Iris pigment epithelial cell (primary cell): ENCODE data around the gene TESK1.
A peak's percentile ranks its signal among the peaks of the same experiment; 100 is the strongest.
"Not testable (repeated sequence)": the region's sequence is repeated elsewhere in the genome, so short reads cannot be mapped to it uniquely, and the experiment has no call there.

ENCODE experiments used
- DNase-seq: peaks from one replicate; pipeline ENCODE4 v3.0.0-alpha.2; 2011; ENCODE audit warnings: low read depth

TESK1 gene

DNA sequence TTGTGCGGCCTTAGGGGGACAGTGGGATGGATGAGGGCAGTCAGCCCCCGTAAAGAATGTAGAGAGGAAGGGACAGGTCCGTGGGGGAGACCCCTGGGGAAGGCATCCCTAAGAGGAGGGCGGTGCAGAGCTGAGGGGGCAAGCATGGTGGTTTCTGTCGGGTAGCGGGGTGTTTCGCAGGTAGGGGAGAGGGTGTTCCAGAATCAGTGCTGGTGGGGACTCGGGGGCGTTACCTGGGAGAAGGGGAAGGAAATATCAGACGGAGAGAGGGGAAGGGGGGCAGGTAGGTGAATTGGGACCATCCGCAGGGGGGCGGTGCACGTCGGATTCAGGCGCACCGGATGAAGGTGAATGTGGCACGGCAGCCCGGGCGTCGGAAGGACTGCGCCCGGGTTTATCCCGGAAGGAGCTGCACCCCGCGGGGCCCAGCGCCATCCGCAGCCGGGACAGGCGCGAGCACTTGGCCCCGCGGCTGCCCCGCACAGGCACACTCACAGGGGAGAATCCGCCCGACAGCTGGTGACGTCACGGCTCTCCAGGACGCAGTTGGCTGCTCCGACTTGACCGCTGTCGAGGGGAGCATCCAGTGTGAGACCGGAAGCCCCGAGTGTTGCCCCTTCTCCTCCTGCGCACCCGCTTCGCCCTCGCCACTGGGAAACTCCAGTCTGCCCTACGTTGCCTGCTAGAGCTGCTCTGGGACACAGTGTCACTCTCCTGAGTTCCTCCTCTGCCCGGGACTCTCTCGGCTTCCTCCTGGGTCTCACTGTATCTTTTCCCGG is 11.8 kb downstream of the TESK1 start:
- DNase-seq: peak; percentile 68

- DNase-seq: no peak
Observed at GRCh38 chr9:35617548-35617947, 12.5 kb downstream of the TESK1 start.

DNA sequence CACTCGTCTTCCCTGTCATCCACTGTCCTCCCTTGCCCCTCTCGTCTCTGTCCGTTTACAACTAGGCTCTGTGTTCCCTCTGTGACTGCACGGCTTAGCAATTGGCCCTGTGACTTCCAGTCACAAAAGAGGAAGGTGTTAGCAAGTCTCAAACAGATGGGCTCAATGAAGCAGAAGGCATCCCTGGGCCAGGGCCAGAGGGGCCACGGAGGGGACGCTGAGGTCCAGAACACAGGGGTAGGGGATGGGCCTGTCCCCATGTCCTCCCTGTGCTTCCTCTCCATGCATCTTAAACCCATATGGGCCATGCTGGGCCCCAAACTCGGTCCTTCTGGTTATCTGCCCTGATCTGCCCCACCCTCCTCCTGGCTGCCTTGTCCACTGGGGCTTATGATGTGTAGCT is 13.3 kb downstream of the TESK1 start, which contains the start of gene CD72:
TSS of gene CD72 (minus strand) at position 89 of the 403 bp plus-strand sequence. CDS start 110 bp downstream, outside the sequence.
- no peak for DNase-seq

GRCh38 chr9:35618854-35619799 is 14.1 kb downstream of the TESK1 start:
- DNase-seq: no peak

- DNase-seq: no peak
Observed at GRCh38 chr9:35619800-35620158, 14.7 kb downstream of the TESK1 start.

- no peak for DNase-seq
Observed at GRCh38 chr9:35627575-35627974, 22.5 kb downstream of the TESK1 start.

DNA sequence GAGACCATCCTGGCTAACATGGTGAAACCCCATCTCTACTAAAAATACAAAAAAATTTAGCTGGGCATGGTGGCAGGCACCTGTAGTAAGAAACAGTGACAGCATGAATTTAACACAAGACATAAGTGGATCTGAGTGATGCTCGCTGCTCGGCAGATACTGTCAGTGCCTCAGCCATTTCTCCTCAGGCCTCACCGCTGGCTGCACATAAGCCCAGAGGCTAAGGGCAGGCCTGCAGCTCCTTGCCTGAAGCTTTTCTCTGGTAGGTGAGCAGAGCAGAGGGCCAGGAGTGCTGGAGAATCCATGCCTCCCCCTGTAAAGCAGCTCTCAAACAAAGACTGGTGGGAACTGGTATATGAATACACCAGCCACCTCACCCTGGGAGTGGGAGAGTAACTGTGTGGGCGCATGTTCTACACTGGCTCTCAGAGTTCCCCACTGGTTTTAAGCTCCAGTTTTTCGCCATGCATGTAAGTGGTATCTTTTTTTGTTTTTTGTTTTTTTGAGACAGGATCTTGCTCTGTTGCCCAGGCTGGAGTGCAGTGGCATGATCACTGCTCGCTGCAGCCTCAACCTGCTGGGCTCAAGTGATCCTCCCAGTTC is 23.4 kb downstream of the TESK1 start:
- DNase-seq: no peak

- no peak for DNase-seq
Observed at GRCh38 chr9:35629597-35629996, 24.5 kb downstream of the TESK1 start.

GRCh38 chr9:35635730-35636129 is 30.7 kb downstream of the TESK1 start:
- DNase-seq: no peak

GRCh38 chr9:35636135-35636876 is 31.2 kb downstream of the TESK1 start:
- DNase-seq: no peak

- DNase-seq: not testable (repeated sequence)
Observed at GRCh38 chr9:35636877-35637246, 31.8 kb downstream of the TESK1 start.

GRCh38 chr9:35637427-35637955 is 32.4 kb downstream of the TESK1 start:
- DNase-seq: not testable (repeated sequence)

- DNase-seq: not testable (repeated sequence)
Observed at GRCh38 chr9:35638751-35639150, 33.7 kb downstream of the TESK1 start.

DNA sequence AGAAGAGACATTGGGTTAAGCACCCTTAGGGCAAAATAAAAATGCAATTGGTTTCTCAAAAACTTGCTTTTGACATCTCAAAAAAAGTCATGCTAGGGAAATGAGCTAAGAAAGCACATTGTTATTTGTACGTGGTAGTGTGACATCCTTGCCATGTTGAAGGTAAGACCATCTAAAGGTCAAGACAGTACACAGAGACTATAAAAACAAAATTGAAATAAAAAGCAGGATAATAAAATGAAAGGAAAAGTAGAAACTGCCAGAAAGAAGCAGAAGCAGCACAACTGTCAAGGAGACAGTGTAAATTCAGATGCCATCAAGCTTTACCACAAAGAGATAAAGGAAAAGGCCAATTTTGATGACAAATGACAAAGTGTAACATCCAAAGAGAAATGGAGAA is 34.2 kb downstream of the TESK1 start:
- not testable (repeated sequence) for DNase-seq

DNA sequence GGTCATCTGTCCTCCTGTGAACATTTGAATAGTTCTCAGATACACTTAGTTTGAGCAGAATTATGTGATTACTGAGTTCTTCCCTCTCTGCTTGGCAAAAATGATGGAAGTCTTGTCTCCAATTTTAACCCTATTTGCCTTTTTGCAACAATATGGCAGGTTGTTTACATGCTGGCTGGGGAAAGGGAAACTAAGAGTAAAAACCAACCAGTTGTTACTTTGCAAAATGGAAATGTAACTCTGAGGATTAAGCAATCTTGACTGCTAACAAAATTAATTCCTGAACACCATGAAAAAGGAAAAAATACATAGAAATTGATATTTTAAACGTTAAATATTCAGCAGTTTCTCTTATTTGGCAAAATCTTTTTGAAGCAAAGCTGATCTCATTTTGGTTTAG is 34.6 kb downstream of the TESK1 start:
- no peak for DNase-seq

DNA sequence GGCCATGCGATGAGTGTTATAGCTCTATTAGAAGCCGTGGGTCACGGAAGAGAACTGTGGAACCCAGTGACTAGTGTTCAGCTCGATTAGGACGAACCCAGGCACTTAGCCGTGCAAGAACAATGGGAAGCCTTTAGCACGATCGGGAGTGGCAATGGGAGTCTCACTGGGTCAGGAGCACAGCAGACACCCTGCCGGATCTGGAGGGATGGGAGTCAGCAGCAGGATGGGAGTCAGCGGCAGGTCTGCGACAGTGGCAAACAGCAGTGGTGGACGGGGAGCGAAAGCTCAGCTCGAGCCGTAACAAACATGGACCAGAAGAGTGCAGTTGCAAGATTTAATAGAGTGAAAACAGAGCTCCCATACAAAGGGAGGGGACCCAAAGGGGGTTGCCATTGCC is 35.4 kb downstream of the TESK1 start:
- DNase-seq: not testable (repeated sequence)

DNA sequence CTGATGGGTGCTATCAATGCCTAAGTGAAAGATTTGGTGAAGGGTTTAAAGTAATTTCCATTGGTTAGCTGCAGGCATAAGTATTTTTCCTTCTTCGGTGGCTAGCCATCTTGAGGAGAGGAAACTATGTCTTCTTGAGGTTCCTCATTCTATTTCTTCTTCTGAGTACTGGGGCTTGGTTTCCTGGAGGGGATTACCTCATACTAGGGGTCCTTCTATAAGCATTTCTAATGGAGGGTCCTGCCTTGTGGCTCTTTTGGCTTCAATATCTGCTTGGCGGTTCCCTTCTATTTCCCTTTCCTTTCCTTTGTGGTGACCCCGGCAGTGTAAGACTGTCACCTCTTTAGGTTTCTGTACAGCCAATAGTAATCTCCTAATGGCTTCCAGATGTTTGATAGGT is 36.4 kb downstream of the TESK1 start:
- not testable (repeated sequence) for DNase-seq

- DNase-seq: no peak
Observed at GRCh38 chr9:35643046-35643445, 38.0 kb downstream of the TESK1 start.

DNA sequence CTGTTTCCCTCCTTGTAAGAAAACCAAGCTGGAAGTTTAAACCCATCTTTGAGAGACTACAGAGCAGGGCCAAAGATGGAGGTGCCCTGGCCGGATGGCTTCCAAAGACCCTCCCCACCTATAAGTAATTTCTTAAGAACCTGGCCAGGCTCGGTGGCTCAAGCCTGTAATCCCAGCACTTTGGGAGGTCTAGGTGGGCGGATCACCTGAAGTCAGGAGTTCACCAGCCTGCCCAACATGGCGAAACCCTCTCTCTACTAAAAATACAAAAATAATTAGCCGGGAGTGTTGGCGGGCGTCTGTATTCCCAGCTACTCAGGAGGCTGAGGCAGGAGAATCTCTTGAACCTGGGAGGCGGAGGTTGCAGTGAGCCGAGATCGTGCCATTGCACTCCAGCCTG is 40.7 kb downstream of the TESK1 start:
- not testable (repeated sequence) for DNase-seq

GRCh38 chr9:35646153-35646532 is 41.1 kb downstream of the TESK1 start:
- no peak for DNase-seq

- DNase-seq: peak; percentile 84
Observed at GRCh38 chr9:35646533-35647265, 41.6 kb downstream of the TESK1 start.
